ENCODE results near the gene CEP131. TPM values are rescaled to one million over a fixed set of nuclear protein-coding genes. Genes with fewer than 3 reads are reported as not detected.

CEP131 gene
- total RNA-seq, 5 donors from 2014 or later (not counting 1 experiment from before 2014, with no cell fraction given), result 9.0 to 15.8 (median 11.2) TPM

DNA sequence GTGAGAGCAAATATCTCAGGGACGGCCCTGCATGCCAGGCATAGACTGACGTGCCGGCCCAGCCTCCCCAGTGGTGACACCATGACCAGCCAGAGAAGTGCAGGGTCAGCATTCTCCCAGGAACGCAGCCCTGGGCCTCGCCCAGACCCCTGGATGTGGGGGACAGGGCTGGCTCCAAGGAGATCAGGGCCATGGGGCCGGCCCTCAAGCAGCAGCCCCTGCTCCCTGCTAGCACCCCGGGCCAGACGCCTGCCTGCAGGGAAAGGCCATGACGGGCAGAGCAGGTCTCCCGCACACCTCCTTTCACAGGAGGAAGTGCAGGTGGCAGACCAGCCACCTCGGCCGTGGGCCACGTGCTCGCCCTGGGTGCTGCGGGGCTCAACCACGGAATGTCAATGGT, 25.9 kb upstream of the CEP131 start:
- Mint-ChIP-seq H3K27ac (no peak overlapping the region), H3K9me3 (no peaks in the 10 kb centered on the region), H3K36me3 (peaks cover 13% of the 10 kb centered on the region), H3K4me3 (no peak overlapping the region), H3K4me1 (peaks cover 5 to 10% (median 7%) of the 10 kb centered on the region in 3 donors), H3K27me3 (no peaks in the 10 kb centered on the region)
- Histone ChIP-seq H3K27me3 (replicated peaks in 1 of 2; ENCODE audit: control insufficient read depth in 2 of 2, extremely low read depth in 1 of 2, insufficient read depth in 2 of 2, low read length in 1 of 2) (no peaks in the 10 kb centered on the region), H3K27ac (ENCODE audit: low read length) (no peak overlapping the region), H3K36me3 (ENCODE audit: control insufficient read depth in 2 of 2, extremely low read depth in 1 of 2, insufficient read depth in 1 of 2, low read length in 1 of 2) (peaks cover 13 to 34% of the 10 kb centered on the region in 2 donors), H3K4me3 (ENCODE audit: control insufficient read depth in 1 of 2, extremely low read depth in 1 of 2, low read length in 1 of 2) (no peak overlapping the region), H3K4me1 (ENCODE audit: control insufficient read depth in 1 of 2, extremely low read depth in 1 of 2, insufficient read depth in 2 of 2, low read length in 2 of 2) (peaks cover 0 to 22% of the 10 kb centered on the region in 2 experiments), H3K9me3 (no peaks in the 10 kb centered on the region)
- ChIA-PET POLR2A (no interaction called here), CTCF (no interaction called here)
- 89% methylated on average over 12 of the region's 16 CpGs for WGBS (ENCODE audit: insufficient coverage)
- no peak for ATAC-seq (replicated peaks in 1 of 4)
- DNase-seq, result no peak

DNA sequence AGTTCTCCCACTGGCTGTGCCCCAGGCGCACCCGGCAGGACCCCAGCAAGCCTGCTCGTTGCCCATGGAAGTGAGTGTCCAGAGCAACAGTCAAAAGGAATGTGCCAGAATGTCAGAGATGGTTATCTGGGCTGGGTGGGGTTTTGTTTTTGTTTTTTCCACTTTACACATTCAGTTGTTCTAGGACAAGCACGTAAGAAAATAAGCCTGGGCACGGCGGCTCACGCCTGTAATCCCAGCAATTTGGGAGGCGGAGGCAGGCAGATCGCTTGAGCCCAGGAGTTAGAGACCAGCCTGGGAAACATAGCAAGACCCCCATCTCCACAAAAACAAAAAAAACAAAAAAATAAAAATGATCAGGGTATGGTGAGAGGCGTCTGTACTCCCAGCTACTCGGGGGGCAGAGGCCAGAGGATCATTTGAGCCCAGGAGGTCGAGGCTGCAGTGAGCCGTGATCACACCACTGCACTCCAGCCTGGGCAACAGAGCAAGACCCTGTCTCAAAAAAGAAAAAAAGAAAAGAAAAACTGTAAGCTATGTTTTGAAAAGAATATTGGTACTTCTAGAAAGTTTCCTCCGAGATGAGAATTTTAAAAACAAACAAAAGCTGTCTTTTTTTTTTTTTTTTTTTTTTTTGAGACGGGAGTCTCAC, 24.7 kb upstream of the CEP131 start:
- 86% methylated on average over 4 of the region's 15 CpGs for WGBS (ENCODE audit: insufficient coverage)
- CTCF ChIA-PET, result interaction anchor here in 1 of 2 donors (0.7 kb wide), 1 partner anchor 1208 kb away, joined by 4 read pairs; no protein-coding TSS in a partner anchor

DNA sequence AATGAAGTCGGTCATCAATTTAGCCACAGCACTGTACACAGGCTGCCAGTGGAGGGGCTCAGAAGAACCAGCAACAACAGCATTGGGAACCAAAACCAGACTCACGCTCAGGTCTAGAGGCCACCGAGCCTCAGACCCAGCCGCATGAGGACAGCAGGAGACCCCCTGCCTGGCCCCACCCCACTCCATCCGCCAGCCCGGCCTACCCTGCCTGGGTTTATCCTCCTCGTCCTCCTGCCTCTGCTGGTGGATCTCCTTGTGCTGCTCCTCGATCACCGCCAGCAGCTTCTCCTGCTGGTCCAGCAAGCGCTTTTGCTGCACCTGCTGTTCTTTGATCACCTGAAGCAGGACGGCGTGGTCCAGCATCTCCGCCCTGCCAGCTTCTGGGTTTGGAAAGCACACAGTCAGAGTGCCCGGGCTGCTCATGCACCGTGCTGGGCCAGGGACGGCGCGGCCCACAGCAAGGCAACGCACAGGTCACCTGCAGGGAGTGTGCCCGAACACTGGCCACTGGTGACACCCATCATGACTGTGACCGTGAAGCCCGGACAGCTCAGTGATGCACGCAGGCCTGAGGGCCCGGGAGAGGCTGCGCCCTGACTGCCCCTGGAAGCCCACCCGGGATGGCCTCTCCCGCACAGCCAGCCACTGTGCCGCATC, 24.0 kb upstream of the CEP131 start:
- Mint-ChIP-seq H3K9me3 (no peaks in the 10 kb centered on the region), H3K27me3 (no peaks in the 10 kb centered on the region), H3K36me3 (peaks cover 3% of the 10 kb centered on the region), H3K4me3 (no peak overlapping the region), H3K27ac (no peak overlapping the region), H3K4me1 (peaks cover 6 to 9% (median 8%) of the 10 kb centered on the region in 3 donors)
- 97% methylated on average over 28 of the region's 28 CpGs for WGBS (ENCODE audit: insufficient coverage)
- DNase-seq (no peak), ATAC-seq (replicated peaks in 1 of 4) (no peak)
- no peaks in the 10 kb centered on the region for H3K9me3 ChIP-seq
- CTCF ChIA-PET, result no interaction called here
- H3K4me1 ChIP-seq (ENCODE audit: control insufficient read depth in 1 of 2, extremely low read depth in 1 of 2, insufficient read depth in 2 of 2, low read length in 2 of 2), result peaks cover 0 to 16% of the 10 kb centered on the region in 2 experiments
- H3K27me3 ChIP-seq (replicated peaks in 1 of 2; ENCODE audit: control insufficient read depth in 2 of 2, extremely low read depth in 1 of 2, insufficient read depth in 2 of 2, low read length in 1 of 2), result no peaks in the 10 kb centered on the region
- POLR2A ChIA-PET, result no interaction called here
- no peak overlapping the region for H3K27ac ChIP-seq (ENCODE audit: low read length)
- H3K4me3 ChIP-seq (ENCODE audit: control insufficient read depth in 1 of 2, extremely low read depth in 1 of 2, low read length in 1 of 2), result no peak overlapping the region
- peaks cover 13 to 24% of the 10 kb centered on the region in 2 donors for H3K36me3 ChIP-seq (ENCODE audit: control insufficient read depth in 2 of 2, extremely low read depth in 1 of 2, insufficient read depth in 1 of 2, low read length in 1 of 2)

More for the DNA sequence above, 24.7 kb upstream of the CEP131 start:
- H3K27ac ChIP-seq (ENCODE audit: low read length), result no peak overlapping the region
- H3K4me3 ChIP-seq (ENCODE audit: control insufficient read depth in 1 of 2, extremely low read depth in 1 of 2, low read length in 1 of 2), result no peak overlapping the region
- peaks cover 0 to 16% of the 10 kb centered on the region in 2 experiments for H3K4me1 ChIP-seq (ENCODE audit: control insufficient read depth in 1 of 2, extremely low read depth in 1 of 2, insufficient read depth in 2 of 2, low read length in 2 of 2)
- H3K36me3 ChIP-seq (ENCODE audit: control insufficient read depth in 2 of 2, extremely low read depth in 1 of 2, insufficient read depth in 1 of 2, low read length in 1 of 2), result peaks cover 13 to 30% of the 10 kb centered on the region in 2 donors
- no peaks in the 10 kb centered on the region for H3K9me3 ChIP-seq
- peaks cover 6% of the 10 kb centered on the region for H3K36me3 Mint-ChIP-seq
- no peak overlapping the region for H3K4me3 Mint-ChIP-seq
- POLR2A ChIA-PET, result interaction anchor here in 1 of 2 donors (0.7 kb wide), 1 partner anchor 28 kb away, joined by 3 read pairs; no protein-coding TSS in a partner anchor
- H3K9me3 Mint-ChIP-seq, result no peaks in the 10 kb centered on the region
- H3K27me3 Mint-ChIP-seq, result no peaks in the 10 kb centered on the region
- H3K27ac Mint-ChIP-seq, result no peak overlapping the region
- DNase-seq, result no peak
- H3K27me3 ChIP-seq (replicated peaks in 1 of 2; ENCODE audit: control insufficient read depth in 2 of 2, extremely low read depth in 1 of 2, insufficient read depth in 2 of 2, low read length in 1 of 2), result no peaks in the 10 kb centered on the region
- no peak for ATAC-seq (replicated peaks in 1 of 4)
- peaks cover 0 to 4% (median 2%) of the 10 kb centered on the region in 3 donors for H3K4me1 Mint-ChIP-seq

DNA sequence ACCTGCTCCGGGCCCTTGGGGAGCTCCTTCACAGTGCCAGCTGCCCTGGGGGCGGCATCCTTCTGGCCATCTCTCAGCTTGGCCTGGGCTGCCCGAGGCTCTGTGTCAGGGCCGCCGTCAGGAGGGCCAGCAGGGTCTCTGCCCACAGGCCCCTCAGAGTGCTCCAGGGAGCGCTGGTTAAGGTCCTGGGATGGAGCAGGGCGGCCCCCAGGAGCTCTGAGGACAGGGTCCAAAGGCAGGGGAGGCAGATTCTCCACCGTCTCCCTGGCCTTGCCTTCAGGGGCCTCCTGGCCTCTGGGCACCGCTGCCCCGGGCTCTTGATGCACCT, 23.5 kb upstream of the CEP131 start:
- Mint-ChIP-seq H3K36me3 (peaks cover 3% of the 10 kb centered on the region), H3K4me3 (no peak overlapping the region), H3K27me3 (no peaks in the 10 kb centered on the region), H3K9me3 (no peaks in the 10 kb centered on the region), H3K27ac (no peak overlapping the region), H3K4me1 (peaks cover 11 to 14% (median 11%) of the 10 kb centered on the region in 3 donors)
- DNase-seq (no peak), ATAC-seq (replicated peaks in 1 of 4) (no peak)
- Histone ChIP-seq H3K36me3 (ENCODE audit: control insufficient read depth in 2 of 2, extremely low read depth in 1 of 2, insufficient read depth in 1 of 2, low read length in 1 of 2) (peaks cover 13 to 21% of the 10 kb centered on the region in 2 donors), H3K9me3 (no peaks in the 10 kb centered on the region), H3K27me3 (replicated peaks in 1 of 2; ENCODE audit: control insufficient read depth in 2 of 2, extremely low read depth in 1 of 2, insufficient read depth in 2 of 2, low read length in 1 of 2) (no peaks in the 10 kb centered on the region), H3K27ac (ENCODE audit: low read length) (no peak overlapping the region), H3K4me1 (ENCODE audit: control insufficient read depth in 1 of 2, extremely low read depth in 1 of 2, insufficient read depth in 2 of 2, low read length in 2 of 2) (peaks cover 0 to 20% of the 10 kb centered on the region in 2 experiments), H3K4me3 (ENCODE audit: control insufficient read depth in 1 of 2, extremely low read depth in 1 of 2, low read length in 1 of 2) (no peak overlapping the region)
- POLR2A ChIA-PET, result no interaction called here
- WGBS (ENCODE audit: insufficient coverage), result 93% methylated on average over 10 of the region's 10 CpGs
- CTCF ChIA-PET, result interaction anchor here in 1 of 2 donors (0.6 kb wide), 1 partner anchor 386 kb away, joined by 4 read pairs; no protein-coding TSS in a partner anchor

DNA sequence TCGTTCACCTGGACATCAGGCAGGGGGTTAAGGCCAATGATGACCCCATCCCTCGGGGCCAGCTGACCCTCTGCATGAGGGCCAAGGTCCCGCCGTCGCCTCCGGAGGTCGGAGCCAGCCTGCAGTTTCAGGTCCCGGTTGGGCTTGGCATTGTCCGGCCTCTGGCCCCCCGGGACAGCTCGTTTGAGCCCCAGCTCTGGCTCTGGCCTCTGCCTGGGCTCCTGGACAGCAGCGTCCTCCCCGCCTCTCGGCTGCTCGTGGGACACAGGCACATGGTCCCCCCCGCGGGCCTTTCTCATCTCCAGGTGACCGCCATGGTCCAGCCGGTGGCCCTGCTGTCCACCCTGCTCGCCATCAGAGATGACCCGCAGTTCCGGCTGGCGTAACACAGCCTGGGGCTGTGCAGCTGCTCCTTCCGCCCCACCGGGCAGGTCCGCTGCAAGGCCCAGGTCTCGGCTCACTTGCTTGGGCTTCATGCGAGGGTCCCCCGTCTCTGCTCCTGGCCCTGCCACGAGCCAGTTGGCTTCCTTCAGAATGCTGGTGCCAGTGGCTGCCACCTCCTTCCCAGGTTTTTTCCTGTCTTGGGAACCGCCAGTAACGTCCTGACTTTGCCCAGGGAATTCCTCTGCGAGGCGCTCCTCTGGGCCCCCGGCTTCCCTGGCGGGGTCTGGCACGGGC, 23.0 kb upstream of the CEP131 start:
- H3K36me3 ChIP-seq (ENCODE audit: control insufficient read depth in 2 of 2, extremely low read depth in 1 of 2, insufficient read depth in 1 of 2, low read length in 1 of 2), result peaks cover 11 to 16% of the 10 kb centered on the region in 2 donors
- H3K27me3 Mint-ChIP-seq, result no peaks in the 10 kb centered on the region
- no peak for ATAC-seq (replicated peaks in 1 of 4)
- no peaks in the 10 kb centered on the region for H3K27me3 ChIP-seq (replicated peaks in 1 of 2; ENCODE audit: control insufficient read depth in 2 of 2, extremely low read depth in 1 of 2, insufficient read depth in 2 of 2, low read length in 1 of 2)
- no peaks in the 10 kb centered on the region for H3K36me3 Mint-ChIP-seq
- no peaks in the 10 kb centered on the region for H3K9me3 Mint-ChIP-seq
- H3K4me1 ChIP-seq (ENCODE audit: control insufficient read depth in 1 of 2, extremely low read depth in 1 of 2, insufficient read depth in 2 of 2, low read length in 2 of 2), result peaks cover 0 to 21% of the 10 kb centered on the region in 2 experiments
- DNase-seq, result no peak
- ChIA-PET POLR2A (no interaction called here), CTCF (interaction anchor here in 1 of 2 donors (0.6 kb wide), 1 partner anchor 387 kb away, joined by 4 read pairs; no protein-coding TSS in a partner anchor)
- no peak overlapping the region for H3K27ac Mint-ChIP-seq
- no peaks in the 10 kb centered on the region for H3K9me3 ChIP-seq
- no peak overlapping the region for H3K4me3 ChIP-seq (ENCODE audit: control insufficient read depth in 1 of 2, extremely low read depth in 1 of 2, low read length in 1 of 2)
- 95% methylated on average over 37 of the region's 37 CpGs for WGBS (ENCODE audit: insufficient coverage)
- no peak overlapping the region for H3K4me3 Mint-ChIP-seq
- peaks cover 15 to 19% (median 16%) of the 10 kb centered on the region in 3 donors for H3K4me1 Mint-ChIP-seq
- H3K27ac ChIP-seq (ENCODE audit: low read length), result no peak overlapping the region

DNA sequence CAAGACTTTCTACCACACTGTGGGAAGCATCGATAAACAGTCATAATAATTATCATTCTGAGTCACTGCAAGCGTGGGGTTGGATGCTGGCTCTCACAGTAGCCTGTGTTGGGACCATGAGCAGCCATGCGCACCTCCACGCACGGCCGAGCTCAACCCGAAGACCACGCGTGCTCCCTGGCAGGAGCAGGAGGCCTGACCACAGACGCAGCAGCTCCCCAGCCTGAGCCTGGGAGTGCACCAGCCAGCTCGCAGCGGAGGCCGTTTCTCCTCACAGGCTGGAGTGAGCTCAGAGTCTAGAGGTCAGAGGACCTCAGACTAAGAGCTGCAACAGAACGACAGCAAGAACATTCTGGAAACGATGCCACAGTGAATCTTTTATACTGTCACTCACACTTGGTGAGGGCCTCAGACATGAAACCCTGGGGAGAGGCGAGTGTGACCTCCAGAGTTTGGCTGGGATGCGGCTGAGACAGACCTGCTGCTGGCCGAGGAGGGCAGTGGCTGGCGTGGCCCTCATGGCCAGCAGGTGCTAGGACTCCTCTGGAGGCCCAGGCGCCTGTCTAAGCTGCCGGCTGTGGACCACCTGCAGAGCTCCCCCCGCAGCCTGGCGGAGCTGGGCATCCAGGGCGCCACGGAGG, 22.4 kb upstream of the CEP131 start:
- no peak overlapping the region for H3K27ac ChIP-seq (ENCODE audit: low read length)
- DNase-seq, result no peak
- peaks cover 17 to 24% (median 22%) of the 10 kb centered on the region in 3 donors for H3K4me1 Mint-ChIP-seq
- no peak for ATAC-seq (replicated peaks in 1 of 4)
- no peak overlapping the region for H3K4me3 ChIP-seq (ENCODE audit: control insufficient read depth in 1 of 2, extremely low read depth in 1 of 2, low read length in 1 of 2)
- H3K4me1 ChIP-seq (ENCODE audit: control insufficient read depth in 1 of 2, extremely low read depth in 1 of 2, insufficient read depth in 2 of 2, low read length in 2 of 2), result peaks cover under 1 to 21% of the 10 kb centered on the region in 2 experiments
- no peaks in the 10 kb centered on the region for H3K36me3 Mint-ChIP-seq
- ChIA-PET POLR2A (no interaction called here), CTCF (no interaction called here)
- H3K36me3 ChIP-seq (ENCODE audit: control insufficient read depth in 2 of 2, extremely low read depth in 1 of 2, insufficient read depth in 1 of 2, low read length in 1 of 2), result peaks cover 5 to 9% of the 10 kb centered on the region in 2 donors
- H3K9me3 Mint-ChIP-seq, result no peaks in the 10 kb centered on the region
- no peaks in the 10 kb centered on the region for H3K9me3 ChIP-seq
- no peak overlapping the region for H3K4me3 Mint-ChIP-seq
- H3K27me3 Mint-ChIP-seq, result no peaks in the 10 kb centered on the region
- 67% methylated on average over 25 of the region's 25 CpGs for WGBS (ENCODE audit: insufficient coverage)
- H3K27me3 ChIP-seq (replicated peaks in 1 of 2; ENCODE audit: control insufficient read depth in 2 of 2, extremely low read depth in 1 of 2, insufficient read depth in 2 of 2, low read length in 1 of 2), result no peaks in the 10 kb centered on the region
- no peak overlapping the region for H3K27ac Mint-ChIP-seq
